ENCODE measurements around the gene SH3BP4.

- TF ChIP-seq RFX5 (IDR thresholded peaks at IDR 0.05) (no peak), POLR2A (IDR thresholded peaks at IDR 0.05; ENCODE audit: low read length) (no peak), ZSCAN20 (CRISPR knock-in tag; IDR thresholded peaks at IDR 0.05) (no peak), RNF2 (IDR thresholded peaks at IDR 0.05; ENCODE audit: borderline replicate concordance, low read depth) (no peak), CTCF (IDR thresholded peaks at IDR 0.05) (no peak), RAD21 (conservative IDR thresholded peaks at IDR 0.05 in 1 of 2, IDR thresholded peaks at IDR 0.05 in 1 of 2) (no peak), BHLHE40 (IDR thresholded peaks at IDR 0.05; ENCODE audit: low read depth, low read length) (no peak)
- TF ChIP-seq, protein P1, sequence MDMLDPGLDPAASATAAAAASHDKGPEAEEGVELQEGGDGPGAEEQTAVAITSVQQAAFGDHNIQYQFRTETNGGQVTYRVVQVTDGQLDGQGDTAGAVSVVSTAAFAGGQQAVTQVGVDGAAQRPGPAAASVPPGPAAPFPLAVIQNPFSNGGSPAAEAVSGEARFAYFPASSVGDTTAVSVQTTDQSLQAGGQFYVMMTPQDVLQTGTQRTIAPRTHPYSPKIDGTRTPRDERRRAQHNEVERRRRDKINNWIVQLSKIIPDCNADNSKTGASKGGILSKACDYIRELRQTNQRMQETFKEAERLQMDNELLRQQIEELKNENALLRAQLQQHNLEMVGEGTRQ (IDR thresholded peaks at IDR 0.05): no peak
These were observed 51.4 kb downstream of the SH3BP4 start for GRCh38 chr2:235003096-235003775.

Data from A549 (cell line).